Skin of body (tissue), 2 donors: Measurements from ENCODE around the gene NAA10. TPM values are rescaled to one million over a fixed set of nuclear protein-coding genes. Genes with fewer than 3 reads are reported as not detected.

Experiments
- DNase-seq: peaks from one replicate; lab custom pipeline; 2025; lab: John Stamatoyannopoulos, UW
- total RNA-seq: library from RNA; depleted of rRNA; stranded (reverse); fragments of >200 nt; gene quantifications from one replicate; pipeline ENCODE4 v1.2.3, GENCODE V29; 2014

Gene NAA10
- total RNA-seq, 1 donor from 2014 or later: 25.9 TPM

DNA sequence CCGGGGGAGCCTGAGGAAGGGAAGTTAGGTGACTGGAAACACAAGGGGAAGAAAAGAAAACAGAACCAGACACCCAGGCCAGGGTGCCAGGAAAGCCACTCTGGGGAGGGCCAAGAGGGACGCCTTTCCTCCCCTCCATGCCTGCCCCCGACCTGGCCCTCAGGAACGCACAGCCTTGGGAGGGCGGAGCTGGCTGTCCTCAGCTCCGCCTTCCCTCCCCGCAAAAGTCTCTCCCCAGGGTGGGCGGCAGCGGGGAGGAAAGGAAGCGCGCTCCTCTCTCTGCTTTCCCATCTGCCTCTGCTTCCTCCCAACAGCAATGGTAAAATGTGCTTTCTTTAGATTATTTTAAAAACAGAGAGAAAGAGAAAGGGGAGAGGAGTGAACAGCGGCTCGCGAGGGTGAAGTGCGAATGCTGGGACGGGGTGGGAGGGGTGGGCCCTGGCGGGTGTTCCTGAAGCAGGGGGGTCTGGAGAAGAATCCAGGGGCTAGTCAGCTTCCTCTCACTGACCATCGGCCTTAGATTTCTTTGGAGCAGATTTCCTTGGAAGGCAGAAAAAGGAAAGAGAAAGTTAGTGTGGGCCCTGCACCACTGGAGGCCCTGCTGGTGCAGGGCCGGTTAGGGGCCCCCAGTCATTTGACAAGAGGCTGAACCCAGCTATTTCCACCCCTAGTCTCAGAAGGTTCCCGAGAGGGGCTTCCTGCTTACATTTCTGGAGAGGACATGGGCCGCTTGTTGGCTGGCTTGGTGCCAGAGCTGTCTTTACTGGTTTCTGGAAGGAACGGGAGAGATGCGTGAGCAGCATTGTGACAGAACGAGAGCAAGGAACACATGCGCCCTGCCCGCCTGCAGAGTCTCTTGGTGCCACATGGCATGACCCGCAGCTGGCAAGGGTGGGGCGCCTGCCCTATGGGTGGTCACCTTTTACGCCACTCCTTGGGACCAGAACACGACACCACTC, 14.3 kb upstream of the NAA10 start:
- no peak for DNase-seq

GRCh38 chrX:153948002-153948466, 13.2 kb upstream of the NAA10 start:
- no peak for DNase-seq

DNA sequence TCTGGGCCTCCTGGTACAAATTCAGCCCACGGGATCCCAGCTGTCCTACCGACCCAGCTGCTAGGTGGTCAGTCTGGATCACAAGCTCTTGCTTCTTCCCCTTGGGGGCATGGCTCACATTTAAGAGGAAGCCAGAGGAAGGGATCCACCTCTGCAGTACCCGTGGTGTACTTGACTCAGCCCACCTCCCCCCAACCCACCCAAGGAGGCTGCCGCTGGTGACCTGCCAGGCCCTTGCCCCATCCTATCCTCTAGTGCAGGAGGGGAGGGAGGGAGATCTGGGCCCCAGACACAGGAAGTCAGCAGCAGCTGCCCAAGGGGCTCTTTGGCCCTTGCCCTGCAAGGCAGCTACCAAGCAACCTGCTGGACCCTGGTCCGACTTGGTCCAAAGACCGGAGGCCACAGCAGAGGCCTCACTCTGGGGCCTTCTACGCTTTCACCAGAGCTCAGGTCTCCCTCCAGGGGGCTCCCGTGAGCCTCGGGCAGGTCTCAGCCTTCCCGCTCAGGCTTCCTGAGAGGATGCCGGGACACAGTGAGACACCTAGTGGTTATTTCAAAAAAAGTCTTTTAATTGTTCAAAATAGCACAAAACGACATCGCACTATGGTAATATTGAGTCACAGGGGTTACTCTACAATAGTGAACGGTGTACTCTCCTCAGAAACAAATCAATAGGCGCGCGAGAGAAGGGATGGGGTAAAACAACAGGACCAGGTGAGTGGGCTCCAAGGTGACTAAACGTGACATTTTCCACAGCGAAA, 12.4 kb upstream of the NAA10 start:
- peak; percentile 22 for DNase-seq

- no peak for DNase-seq
Observed at GRCh38 chrX:153945956-153946943, 11.4 kb upstream of the NAA10 start.

- no peak for DNase-seq
Observed at GRCh38 chrX:153944800-153945150, 9.9 kb upstream of the NAA10 start.

DNA sequence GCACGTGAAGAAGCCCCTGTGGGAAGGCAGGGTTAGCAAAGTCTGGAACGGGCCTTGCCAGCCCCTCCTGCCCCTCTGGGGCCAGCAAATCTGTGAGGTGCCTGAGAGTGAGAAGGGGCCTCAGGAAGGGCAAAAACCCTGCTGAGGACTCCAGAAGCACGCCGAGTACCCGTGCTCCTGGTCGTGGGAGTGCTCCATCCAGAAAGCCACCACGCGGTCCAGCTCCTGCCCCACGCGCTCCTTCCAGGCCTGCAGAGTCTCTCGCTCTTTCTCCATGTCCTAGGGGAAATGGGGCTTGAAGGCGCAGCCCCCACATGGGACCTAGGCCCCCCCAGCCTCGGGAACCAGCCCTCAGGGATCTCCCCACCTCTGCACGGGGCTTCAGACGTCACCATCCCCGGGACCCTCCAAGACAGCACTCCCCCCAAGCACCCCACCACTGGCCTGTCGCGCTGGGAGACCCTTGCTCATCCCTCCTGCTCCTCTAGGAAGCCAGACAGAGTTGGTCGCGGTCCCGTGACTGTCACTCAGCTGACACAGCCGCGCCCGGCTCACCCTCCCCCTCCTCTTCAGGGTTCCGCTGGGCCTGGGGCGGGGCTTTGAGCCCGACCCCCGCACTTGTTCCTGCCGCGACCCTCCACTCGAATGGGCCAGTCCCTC, 9.4 kb upstream of the NAA10 start, which contains the start of gene RENBP:
TSS of gene RENBP (minus strand) at position 504 of the 660 bp plus-strand sequence. CDS start at position 471, 33 bp downstream.
- DNase-seq: no peak

DNA sequence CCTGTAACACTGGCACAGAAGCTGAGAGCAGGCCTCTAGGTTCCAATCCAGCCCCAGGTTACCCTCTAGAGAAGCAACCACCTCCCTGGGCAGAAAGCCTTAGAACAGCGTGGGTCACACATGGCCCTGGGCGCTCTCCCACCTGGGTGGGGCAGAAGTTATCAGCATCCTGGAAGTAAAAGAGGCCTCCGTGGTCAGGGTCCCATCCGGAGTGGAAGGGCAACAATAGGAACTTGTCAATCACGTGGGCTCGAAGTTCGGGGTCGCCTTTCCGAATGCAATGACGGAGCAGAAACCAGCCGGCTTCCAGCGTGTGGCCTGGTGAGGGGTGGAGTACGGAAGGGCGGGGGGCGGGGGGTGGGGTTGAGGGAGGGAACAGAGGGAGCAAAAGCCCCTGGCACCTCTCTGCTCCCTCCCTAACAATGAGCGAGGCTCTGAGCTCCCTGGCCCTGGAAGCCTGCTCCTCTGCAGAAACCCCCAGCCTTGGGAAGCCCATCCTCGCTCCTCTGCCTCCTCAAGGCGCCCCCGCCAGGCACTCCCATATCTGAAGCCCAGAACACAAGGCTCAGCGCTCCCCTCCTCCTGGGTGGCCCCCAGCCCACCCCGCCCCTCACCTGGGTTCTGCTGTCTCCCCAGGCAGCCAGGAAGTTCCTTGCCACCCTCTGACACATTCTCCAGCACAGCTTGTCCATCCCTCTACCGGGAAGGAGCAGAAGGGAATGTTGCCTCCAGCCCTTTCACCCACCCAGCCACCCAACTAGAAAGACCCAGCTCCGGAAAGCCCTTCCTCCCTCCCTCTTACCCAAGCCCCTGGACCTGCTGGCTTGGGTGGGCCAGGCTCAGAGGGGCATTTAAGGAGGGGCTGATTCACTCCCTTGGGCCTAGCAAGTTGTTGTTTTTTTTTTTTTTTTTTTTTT, 6.8 kb upstream of the NAA10 start:
- DNase-seq: no peak

DNA sequence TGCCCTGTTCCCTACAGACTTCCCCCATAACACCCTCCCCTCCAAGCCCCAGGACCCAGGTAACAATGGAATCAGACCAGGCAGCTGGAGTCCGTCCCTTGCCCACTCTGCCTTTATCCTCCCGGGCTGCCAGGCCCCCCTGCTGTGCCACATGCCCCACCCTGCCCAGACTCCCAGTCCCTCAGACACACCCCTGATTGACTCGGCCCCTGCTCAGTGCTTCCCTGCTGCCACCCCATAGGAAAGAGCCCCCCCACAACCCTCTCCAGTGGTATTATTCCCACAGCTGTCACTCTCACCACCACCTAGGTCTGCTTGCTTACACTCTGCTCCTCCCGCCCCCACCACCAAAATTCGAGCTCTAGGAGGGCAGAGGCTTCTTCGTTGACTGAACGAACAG, 4.7 kb upstream of the NAA10 start:
- no peak for DNase-seq

DNA sequence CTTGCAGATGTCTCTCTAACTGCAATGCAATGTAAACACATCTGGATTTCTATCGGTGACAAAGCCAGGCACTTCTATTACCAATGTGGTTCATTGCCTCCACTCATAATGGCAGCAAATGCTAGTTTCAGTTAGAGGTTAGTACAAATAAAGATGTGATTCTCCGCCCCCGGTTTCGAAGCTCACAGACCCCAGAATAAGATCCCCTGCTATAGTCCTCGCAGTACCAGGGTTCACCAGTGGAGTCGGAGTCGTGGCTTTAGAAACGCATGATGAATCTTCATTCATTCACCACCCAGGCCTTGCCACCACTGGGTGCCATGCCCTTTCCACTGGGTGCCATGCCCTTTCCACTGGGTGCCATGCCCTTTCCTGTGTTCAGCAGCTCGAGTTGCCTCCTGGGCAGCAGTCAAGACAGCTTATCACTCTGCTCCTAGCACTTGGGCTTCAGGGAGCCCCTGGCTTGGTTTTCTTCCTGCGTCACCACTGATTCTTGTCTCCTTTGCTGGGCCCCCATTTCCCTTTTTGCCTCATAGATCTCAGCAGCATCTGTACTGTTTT, 3.5 kb upstream of the NAA10 start:
- no peak for DNase-seq

- DNase-seq: no peak
Observed at GRCh38 chrX:153937056-153937455, 2.2 kb upstream of the NAA10 start.

GRCh38 chrX:153935326-153935851, 552 bp upstream of the NAA10 start:
- DNase-seq: no peak

DNA sequence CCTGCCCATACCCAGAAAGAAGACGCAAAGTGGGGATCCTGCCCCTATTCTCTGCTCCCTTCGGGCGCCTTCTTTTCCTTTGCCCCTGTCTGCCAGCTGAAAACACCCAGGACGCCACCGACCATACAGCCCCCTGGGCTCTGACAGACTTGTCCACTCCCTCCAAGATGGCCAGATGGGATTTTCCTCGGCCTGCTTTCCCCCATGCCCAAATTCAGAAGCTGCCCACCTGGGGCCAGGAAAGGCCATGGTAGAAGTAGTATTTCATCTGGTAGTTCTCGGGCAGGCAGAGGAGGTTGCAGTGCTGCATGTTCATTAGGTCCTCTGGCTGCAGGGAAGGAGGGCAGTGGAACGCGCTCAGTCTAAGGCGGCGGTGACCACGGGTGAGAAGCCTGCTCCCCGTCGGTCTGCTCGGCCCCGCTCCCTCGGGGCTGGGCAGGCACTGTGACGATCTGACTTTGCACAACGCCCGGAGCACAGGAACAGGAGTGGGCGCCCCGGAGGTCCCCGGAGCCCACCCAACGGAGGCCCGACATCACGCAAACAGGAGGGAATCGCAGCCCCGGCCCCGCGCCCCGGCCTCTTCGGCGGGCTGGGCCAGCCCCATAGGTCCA, 582 bp downstream of the NAA10 start:
- no peak for DNase-seq

DNA sequence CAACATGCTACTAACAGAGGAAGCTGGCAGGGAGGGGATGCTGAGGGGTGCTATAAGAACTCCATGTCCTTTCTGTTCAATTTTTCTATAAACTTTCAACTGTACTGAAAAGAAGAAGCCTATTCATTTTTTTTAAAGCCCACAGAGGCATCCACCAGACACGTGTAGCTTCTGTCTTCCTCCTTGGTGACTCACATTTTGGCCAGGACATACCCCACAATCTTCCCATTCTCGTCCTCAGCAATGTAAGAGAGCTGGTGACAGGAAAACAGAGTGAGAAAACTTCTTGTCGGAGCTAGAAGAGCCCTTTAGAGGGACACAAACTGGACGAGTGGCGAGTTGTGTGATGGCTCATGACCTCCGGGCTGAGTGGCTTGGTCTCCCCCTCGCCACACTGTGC, 1.1 kb downstream of the NAA10 start:
- DNase-seq: no peak

DNA sequence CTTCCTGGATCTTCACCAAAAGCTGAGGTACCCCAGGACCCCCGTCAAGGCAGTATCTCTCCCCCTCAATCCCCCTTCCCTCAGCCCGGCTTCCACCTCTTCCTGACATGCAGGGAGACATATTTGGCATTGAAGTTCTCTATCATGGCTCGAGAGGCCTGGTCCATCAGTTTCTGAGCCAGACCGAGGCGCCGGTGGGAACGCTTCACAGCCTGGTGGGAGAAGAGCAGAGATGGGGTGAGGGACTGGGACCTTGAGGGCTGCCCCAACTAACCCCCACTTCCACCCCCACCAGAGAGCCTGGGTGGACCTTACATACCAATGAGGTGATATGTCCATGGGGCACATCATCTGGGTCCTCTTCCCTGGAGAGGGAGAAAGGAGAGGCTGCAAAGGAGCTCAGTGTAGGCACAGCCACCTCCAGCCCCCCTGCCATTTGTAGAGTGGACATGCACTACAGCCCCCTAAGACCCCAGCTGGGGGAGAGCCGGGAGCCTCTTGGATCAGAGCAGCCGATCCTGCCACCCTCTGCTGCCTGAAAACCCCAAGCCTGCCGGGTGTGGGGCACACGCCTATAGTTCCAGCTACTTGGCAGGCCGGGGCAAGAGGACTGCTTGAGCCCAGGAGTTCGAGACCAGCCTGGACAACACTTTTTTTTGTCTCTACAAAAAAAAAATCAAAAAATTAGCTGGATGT, 2.5 kb downstream of the NAA10 start:
- DNase-seq: no peak

- no peak for DNase-seq
Observed at GRCh38 chrX:153931748-153932147, 3.1 kb downstream of the NAA10 start.

DNA sequence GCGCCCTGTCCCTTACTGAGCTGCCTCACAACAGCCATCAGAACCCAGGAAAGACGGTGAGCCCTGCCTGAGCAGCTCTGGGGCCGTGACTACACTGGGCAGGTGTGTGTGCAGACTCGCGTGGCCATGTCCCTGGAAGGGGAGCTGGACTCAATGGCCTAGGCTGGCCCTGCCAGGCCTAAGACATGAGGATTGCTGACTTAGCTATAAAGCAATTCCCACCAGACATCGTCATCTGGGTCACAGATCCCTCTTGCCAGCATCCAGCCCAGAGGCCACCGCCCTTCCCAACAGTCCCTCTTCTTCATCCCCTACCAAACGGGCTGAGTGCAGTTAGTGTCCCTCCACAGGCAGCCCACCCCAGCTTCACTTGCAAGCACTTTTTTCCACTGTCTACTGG, 3.7 kb downstream of the NAA10 start:
- no peak for DNase-seq

GRCh38 chrX:153930011-153930910, 4.6 kb downstream of the NAA10 start:
- DNase-seq: no peak
